GM18526 (cell line): ENCODE measurements around the gene ACR.

Experiments
- POLR2A ChIP-seq: IDR thresholded peaks from 3 replicates; pipeline ENCODE4 v1.6.1; 2011; ENCODE audit not compliant: insufficient read length; ENCODE audit errors: extremely low read depth

The ACR gene

DNA sequence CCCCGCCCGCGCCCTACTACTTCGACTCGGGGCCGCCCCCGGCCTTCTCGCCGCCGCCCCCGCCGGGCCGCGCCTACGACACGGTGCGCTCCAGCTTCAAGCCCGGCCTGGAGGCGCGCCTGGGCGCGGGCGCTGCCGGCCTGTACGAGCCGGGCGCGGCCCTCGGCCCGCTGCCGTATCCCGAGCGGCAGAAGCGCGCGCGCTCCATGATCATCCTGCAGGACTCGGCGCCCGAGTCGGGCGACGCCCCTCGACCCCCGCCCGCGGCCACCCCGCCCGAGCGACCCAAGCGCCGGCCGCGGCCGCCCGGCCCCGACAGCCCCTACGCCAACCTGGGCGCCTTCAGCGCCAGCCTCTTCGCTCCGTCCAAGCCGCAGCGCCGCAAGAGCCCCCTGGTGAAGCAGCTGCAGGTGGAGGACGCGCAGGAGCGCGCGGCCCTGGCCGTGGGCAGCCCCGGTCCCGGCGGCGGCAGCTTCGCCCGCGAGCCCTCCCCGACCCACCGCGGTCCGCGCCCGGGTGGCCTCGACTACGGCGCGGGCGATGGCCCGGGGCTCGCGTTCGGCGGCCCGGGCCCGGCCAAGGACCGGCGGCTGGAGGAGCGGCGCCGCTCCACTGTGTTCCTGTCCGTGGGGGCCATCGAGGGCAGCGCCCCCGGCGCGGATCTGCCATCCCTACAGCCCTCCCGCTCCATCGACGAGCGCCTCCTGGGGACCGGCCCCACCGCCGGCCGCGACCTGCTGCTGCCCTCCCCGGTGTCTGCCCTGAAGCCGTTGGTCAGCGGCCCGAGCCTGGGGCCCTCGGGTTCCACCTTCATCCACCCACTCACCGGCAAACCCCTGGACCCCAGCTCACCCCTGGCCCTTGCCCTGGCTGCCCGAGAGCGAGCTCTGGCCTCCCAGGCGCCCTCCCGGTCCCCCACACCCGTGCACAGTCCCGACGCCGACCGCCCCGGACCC lies 17.4 kb upstream of the ACR start:
- no peak for TF ChIP-seq POLR2A

DNA sequence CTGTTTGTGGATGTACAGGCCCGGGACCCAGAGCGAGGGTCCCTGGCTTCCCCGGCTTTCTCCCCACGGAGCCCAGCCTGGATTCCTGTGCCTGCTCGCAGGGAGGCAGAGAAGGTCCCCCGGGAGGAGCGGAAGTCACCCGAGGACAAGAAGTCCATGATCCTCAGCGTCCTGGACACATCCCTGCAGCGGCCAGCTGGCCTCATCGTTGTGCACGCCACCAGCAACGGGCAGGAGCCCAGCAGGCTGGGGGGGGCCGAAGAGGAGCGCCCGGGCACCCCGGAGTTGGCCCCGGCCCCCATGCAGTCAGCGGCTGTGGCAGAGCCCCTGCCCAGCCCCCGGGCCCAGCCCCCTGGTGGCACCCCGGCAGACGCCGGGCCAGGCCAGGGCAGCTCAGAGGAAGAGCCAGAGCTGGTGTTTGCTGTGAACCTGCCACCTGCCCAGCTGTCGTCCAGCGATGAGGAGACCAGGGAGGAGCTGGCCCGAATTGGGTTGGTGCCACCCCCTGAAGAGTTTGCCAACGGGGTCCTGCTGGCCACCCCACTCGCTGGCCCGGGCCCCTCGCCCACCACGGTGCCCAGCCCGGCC lies 16.7 kb upstream of the ACR start:
- no peak for TF ChIP-seq POLR2A

DNA sequence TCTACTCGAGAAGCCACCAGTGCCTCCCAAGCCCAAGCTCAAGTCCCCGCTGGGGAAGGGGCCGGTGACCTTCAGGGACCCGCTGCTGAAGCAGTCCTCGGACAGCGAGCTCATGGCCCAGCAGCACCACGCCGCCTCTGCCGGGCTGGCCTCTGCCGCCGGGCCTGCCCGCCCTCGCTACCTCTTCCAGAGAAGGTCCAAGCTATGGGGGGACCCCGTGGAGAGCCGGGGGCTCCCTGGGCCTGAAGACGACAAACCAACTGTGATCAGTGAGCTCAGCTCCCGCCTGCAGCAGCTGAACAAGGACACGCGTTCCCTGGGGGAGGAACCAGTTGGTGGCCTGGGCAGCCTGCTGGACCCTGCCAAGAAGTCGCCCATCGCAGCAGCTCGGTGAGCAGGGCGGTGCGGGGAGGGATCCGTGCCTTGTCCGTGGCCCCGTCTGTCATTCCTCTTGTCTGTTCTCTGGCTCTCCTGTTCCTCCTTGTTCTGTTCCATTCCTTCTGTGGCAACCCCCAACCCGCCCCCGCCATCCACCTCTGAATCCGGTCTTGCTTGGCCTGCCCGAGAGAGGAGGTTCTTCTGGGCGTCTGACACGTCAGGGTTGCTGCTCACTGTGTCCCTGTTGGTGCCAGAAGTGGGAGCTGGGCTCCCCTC lies 15.8 kb upstream of the ACR start:
- no peak for TF ChIP-seq POLR2A

DNA sequence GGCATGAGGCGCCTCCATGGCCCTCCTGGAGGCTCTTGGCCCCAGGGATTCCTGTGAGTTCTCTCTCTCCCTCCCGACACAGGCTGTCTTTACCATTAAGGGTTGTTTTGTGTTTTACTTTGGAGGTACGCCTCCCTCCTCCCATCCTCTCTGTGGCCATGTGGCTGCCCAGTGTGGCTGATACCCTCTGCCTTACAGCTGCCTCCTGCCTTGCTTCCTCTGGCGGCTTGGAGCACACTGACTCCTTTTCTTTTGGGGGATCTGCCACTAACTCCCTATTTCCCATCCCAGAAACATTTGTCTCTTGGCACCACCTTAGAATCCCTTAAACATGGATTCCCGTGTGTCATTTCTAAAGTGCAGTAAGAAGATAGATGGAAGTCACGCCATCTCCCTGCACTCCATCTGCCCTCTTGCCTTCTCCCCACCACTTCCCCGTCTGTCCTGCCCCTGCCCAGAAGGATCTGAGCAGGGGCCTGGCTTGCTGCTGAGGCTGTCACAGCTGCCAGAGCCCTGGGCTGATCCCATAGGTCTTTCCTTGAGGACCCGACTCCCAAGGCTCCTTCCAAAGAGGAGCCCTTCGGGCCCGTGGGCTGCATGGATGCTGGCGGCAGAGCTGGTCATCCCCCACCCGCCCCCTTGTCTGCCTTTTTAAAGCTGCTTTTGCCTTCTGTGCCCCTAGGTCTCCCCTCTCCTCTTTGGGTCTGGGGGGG lies 15.1 kb upstream of the ACR start:
- TF ChIP-seq POLR2A: no peak

DNA sequence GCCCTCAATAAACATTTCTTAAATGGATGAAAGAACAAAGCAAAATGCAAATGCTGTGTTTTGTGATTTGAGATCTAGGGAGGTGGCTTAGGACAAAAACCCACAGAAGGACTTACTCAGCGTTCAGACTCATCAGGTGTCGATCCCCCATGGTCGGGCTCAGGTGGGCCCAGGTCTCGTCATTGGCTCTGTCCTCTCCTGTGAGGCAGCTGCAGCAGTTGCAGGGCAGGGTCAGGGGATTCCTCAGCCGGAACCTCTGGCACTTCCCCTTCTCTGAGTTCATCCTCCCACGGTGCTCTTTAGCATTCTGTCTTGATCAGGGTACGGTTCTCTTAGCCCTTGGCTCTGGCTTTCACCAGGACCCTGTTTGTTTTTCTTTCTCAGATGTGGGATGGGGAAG lies 14.0 kb upstream of the ACR start:
- no peak for TF ChIP-seq POLR2A

DNA sequence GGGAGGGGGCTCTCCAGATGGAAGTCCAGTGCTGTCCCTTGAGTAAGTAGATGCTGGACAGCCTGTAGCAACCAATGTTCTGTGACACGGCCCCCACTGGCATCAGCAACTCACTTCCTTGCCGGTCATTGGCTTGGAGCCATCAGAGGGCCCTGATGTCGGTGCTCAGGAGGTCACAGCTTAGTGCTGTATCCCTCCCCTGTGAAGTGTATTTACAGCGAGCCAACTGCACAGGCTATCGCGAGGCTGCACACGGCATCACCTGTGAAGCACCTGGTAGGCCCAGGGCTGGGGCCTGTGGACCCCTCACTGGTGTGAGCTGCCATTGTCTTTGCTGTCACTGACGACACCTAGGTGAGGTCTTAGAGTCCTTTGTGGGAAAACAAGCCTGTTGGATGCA lies 13.4 kb upstream of the ACR start:
- no peak for TF ChIP-seq POLR2A

DNA sequence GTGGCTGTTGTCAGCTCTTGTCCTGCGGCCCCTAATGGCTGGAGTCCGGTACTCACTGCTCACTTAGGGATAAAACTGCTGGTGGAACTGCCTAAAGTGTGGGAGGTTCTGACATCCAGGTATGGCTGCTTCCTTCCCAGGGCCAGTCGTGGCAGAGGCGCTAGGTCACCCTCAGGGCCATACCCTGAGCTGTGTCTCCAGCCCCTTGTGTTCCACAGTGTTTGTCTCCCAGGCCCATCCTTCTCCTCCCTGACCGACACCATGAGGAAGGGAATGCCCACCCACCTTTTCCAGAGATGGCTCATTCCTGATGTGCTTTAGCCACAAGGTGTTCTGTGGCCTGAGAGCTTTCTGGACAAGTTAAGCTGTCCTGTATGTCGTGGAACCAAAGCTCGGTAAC lies 12.4 kb upstream of the ACR start:
- no peak for TF ChIP-seq POLR2A

DNA sequence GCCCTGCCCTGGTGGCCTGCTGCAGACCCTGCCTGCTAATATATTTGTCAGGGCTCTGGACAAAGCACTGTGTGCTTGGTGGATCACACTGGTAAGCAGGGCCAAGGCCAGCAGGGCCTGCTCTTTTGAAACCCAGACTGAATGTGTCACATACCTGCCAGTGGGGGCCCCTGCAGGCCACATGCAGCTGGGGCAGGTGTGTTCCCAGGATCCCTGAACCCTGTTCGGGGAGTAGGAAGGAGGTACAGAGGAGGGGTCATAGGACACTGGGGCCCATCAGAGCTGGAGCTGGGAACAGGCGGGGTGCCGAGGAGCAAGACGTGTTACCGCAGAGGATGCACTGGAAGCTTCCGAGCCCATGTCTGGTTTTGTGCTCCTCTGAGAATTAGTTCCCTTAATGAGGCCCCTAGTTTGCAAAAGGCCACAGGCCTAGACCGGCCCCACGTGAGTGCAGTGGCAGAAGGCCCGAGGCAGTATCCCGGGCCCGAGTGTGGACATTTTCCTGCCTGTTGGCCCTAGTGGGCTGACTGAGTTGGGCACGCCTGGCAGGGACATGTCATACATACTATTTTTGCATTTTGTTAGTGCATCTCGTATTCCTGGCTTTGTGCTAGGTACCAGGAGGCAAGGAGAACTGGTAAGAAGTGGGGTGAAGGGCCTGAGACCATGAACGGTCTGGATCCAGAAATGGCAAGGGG lies 11.2 kb upstream of the ACR start:
- TF ChIP-seq POLR2A: no peak

DNA sequence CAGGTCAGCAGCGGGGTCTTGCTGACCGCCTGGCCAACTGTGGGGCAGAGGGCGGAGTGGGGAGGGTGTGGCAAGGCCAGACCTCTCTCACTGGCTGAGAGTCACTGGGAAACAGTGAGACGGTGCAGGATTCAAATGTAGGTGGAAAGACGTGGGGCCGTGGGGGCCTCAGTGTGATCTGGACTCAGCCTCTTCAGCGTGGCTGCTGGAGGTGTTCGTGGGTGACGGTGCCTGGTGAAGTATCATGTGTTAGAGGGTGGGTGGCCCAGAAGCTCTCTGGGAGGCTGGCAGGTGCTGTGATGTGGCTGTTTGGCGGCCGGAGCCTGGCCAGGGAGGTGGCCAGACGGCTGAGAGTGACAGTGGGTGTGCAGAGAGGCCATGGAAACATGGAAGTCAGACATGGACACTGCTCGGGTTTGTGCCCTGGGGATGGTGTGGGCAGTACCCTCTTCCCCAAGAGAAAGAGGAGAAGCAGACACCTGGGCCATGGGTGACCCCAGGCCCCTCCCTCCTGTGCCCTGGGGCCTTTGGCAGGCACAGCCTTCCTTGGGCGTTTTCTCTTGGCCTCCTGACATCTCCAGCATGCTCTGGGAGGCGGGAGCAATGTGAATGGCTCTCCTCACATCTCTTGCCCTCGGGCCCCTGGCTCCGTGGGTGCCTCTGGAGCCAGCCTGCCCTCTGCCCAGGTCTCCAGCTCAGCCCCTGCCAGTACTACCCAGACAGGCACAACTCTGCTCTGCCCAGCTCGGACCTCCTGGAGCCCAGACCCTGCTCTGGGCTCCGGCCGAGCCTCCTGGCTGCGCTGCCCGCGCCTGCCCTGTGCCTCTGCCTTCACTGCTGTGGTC lies 10.1 kb upstream of the ACR start:
- no peak for TF ChIP-seq POLR2A

DNA sequence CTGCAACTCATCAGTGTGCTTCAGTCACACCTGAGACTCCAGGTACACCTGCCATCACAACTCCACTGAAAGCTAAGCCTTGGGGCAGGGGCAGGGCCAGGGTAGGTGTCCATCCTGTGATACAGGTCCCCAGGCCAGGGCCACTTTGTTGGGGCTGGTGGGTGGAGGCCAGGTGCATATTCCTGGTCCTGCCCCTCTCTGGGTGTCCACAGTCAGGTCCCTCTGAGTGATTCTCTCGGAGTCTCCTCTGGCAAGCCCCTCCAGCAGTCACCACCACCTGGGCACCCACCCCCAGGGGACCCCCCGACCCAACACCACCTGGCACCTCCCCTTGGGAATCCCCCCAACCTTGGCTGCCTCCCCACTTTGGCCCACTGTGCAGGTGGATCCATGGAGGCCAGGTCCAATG lies 9.5 kb upstream of the ACR start:
- TF ChIP-seq POLR2A: no peak

DNA sequence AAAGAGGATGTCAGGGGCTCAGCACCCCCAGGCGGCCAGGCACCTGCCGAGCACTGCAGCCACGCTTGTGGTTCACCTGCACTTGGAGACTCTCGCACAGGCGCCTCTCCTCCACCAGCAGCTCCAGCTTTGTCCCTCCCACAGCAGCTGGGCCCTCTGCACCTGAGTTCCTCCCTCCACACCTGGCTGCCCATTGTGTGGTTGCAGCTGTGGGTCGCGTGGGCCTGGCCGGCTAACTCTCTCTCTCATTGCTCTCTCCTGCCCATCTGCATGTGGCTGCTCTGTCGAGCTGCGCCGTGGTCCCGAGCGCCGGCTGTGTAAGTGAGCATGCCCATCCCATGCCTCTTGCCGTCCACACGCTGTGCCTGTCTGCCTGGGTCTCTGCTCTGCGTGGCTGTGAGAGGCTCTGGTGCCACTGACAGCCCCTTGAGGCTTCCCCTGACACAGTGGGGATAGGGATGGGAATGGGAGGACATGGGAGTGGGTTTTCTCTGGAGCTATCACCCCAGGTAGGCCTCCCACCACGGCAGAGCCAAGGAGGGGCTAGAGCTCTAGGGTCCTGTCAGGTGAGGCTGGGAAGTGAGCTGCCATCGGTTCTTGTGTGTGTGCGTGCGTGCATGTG lies 8.5 kb upstream of the ACR start:
- TF ChIP-seq POLR2A: no peak

DNA sequence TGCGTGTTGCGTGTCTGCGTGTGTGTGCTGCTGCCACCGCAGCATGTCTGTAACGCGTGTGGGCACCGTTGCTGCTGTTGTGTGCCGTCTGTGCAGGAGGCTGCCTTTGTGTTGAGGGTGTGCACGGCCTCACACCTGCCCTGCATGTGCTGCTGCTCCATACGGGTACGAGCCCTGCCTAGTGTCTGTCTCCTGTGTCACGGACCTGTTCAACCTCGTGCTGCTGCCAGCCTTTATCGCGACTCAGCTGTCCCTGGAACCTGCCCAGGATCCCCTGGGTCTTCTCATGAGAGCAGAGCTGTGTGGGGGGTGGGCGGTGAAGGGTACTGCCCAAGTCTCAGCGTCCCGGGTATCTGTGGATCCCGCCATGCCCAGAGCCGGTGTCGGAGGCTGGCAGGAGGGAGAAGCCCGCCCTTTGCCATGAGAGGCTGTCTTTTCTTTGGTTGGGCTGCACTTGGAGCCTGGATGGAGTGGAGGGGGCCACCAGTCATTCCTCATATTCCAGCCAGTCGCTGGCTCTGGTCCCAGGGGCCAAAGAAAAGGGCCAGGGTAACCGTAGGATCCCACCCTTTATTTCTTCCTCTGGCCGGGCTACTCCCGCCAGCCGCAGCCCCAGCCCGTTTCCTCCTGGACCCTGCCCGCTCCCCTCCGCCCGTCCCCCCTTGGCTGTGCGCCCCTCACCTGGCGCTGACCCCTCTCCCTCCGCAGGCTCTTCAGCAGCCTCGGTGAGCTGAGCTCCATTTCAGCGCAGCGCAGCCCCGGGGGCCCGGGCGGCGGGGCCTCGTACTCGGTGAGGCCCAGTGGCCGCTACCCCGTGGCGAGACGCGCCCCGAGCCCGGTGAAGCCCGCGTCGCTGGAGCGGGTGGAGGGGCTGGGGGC lies 7.8 kb upstream of the ACR start:
- TF ChIP-seq POLR2A: no peak
